ENCODE data around the gene CHAT. TPM values are rescaled to one million over a fixed set of nuclear protein-coding genes. Genes with fewer than 3 reads are reported as not detected.

CHAT gene
- not detected in 2 replicates for total RNA-seq (2014; rRNA removed; shearing (Covaris generic); ENCODE audit: low replicate concordance)

- in situ Hi-C loops (cut with HindIII; ENCODE audit: low pct_unique_long_range_greater_than_20kb, low sequenced_read_pairs): no loop called here
These were observed at the start of gene CHAT for GRCh38 chr10:49613882-49614241. CHAT (plus strand) TSS chr10:49614037; CDS start chr10:49614190, 153 bp downstream.

GRCh38 chr10:49564461-49565009, 49.3 kb upstream of the CHAT start:
- DNase-seq (ENCODE audit: low read depth): no peak
- in situ Hi-C loops (cut with HindIII; ENCODE audit: low pct_unique_long_range_greater_than_20kb, low sequenced_read_pairs): no loop called here

More at GRCh38 chr10:49613882-49614241, at the start of gene CHAT:
- DNase-seq (ENCODE audit: low read depth): no peak

GRCh38 chr10:49567810-49568209, 46.0 kb upstream of the CHAT start:
- no peak for DNase-seq (ENCODE audit: low read depth)
- in situ Hi-C loops (cut with HindIII; ENCODE audit: low pct_unique_long_range_greater_than_20kb, low sequenced_read_pairs): no loop called here

GRCh38 chr10:49568235-49568634, 45.6 kb upstream of the CHAT start:
- no peak for DNase-seq (ENCODE audit: low read depth)
- in situ Hi-C loops (cut with HindIII; ENCODE audit: low pct_unique_long_range_greater_than_20kb, low sequenced_read_pairs): no loop called here

GRCh38 chr10:49569031-49569631, 44.7 kb upstream of the CHAT start:
- DNase-seq (ENCODE audit: low read depth): no peak
- in situ Hi-C loops (cut with HindIII; ENCODE audit: low pct_unique_long_range_greater_than_20kb, low sequenced_read_pairs): no loop called here

- in situ Hi-C loops (cut with HindIII; ENCODE audit: low pct_unique_long_range_greater_than_20kb, low sequenced_read_pairs): no loop called here
- no peak for DNase-seq (ENCODE audit: low read depth)
These were observed 42.4 kb upstream of the CHAT start for GRCh38 chr10:49571388-49571787.

- DNase-seq (ENCODE audit: low read depth): no peak
- in situ Hi-C loops (cut with HindIII; ENCODE audit: low pct_unique_long_range_greater_than_20kb, low sequenced_read_pairs): no loop called here
These were observed 41.2 kb upstream of the CHAT start for GRCh38 chr10:49572594-49573114.

GRCh38 chr10:49575489-49576072, 38.3 kb upstream of the CHAT start:
- no peak for DNase-seq (ENCODE audit: low read depth)
- in situ Hi-C loops (cut with HindIII; ENCODE audit: low pct_unique_long_range_greater_than_20kb, low sequenced_read_pairs): no loop called here

- DNase-seq (ENCODE audit: low read depth): no peak
- in situ Hi-C loops (cut with HindIII; ENCODE audit: low pct_unique_long_range_greater_than_20kb, low sequenced_read_pairs): no loop called here
These were observed 36.5 kb upstream of the CHAT start for GRCh38 chr10:49577182-49577925.

- no peak for DNase-seq (ENCODE audit: low read depth)
- in situ Hi-C loops (cut with HindIII; ENCODE audit: low pct_unique_long_range_greater_than_20kb, low sequenced_read_pairs): no loop called here
These were observed 35.4 kb upstream of the CHAT start for GRCh38 chr10:49578392-49578791.

- in situ Hi-C loops (cut with HindIII; ENCODE audit: low pct_unique_long_range_greater_than_20kb, low sequenced_read_pairs): no loop called here
- DNase-seq (ENCODE audit: low read depth): no peak
These were observed 34.2 kb upstream of the CHAT start for GRCh38 chr10:49579621-49580020.

GRCh38 chr10:49585387-49585786, 28.4 kb upstream of the CHAT start:
- no peak for DNase-seq (ENCODE audit: low read depth)
- in situ Hi-C loops (cut with HindIII; ENCODE audit: low pct_unique_long_range_greater_than_20kb, low sequenced_read_pairs): no loop called here

- DNase-seq (ENCODE audit: low read depth): no peak
- in situ Hi-C loops (cut with HindIII; ENCODE audit: low pct_unique_long_range_greater_than_20kb, low sequenced_read_pairs): no loop called here
These were observed 25.9 kb upstream of the CHAT start for GRCh38 chr10:49587981-49588380.

GRCh38 chr10:49592726-49593563, 20.9 kb upstream of the CHAT start:
- in situ Hi-C loops (cut with HindIII; ENCODE audit: low pct_unique_long_range_greater_than_20kb, low sequenced_read_pairs): no loop called here

GRCh38 chr10:49593564-49593875, 20.3 kb upstream of the CHAT start:
- no peak for DNase-seq (ENCODE audit: low read depth)
- in situ Hi-C loops (cut with HindIII; ENCODE audit: low pct_unique_long_range_greater_than_20kb, low sequenced_read_pairs): no loop called here

More at GRCh38 chr10:49592726-49593563, 20.9 kb upstream of the CHAT start:
- peak; percentile 46 for DNase-seq (ENCODE audit: low read depth)

GRCh38 chr10:49593998-49594397, 19.8 kb upstream of the CHAT start:
- no peak for DNase-seq (ENCODE audit: low read depth)
- in situ Hi-C loops (cut with HindIII; ENCODE audit: low pct_unique_long_range_greater_than_20kb, low sequenced_read_pairs): no loop called here

- in situ Hi-C loops (cut with HindIII; ENCODE audit: low pct_unique_long_range_greater_than_20kb, low sequenced_read_pairs): no loop called here
- DNase-seq (ENCODE audit: low read depth): peak; percentile 41
These were observed 19.2 kb upstream of the CHAT start for GRCh38 chr10:49594594-49594993.

GRCh38 chr10:49595003-49595712, 18.7 kb upstream of the CHAT start:
- in situ Hi-C loops (cut with HindIII; ENCODE audit: low pct_unique_long_range_greater_than_20kb, low sequenced_read_pairs): no loop called here
- DNase-seq (ENCODE audit: low read depth): no peak

Measured in Caki2 (cell line).